ENCODE measurements around the gene ESAM. TPM values are rescaled to one million over a fixed set of nuclear protein-coding genes. Genes with fewer than 3 reads are reported as not detected.

Gene ESAM
- total RNA-seq, 1 donor from 2014 or later, result 84.0 TPM

- no peak for DNase-seq (ENCODE audit: low spot score)
These were observed 24.3 kb downstream of the ESAM start for GRCh38 chr11:124737638-124738305.

GRCh38 chr11:124736736-124737135, 25.4 kb downstream of the ESAM start:
- no peak for DNase-seq (ENCODE audit: low spot score)

- DNase-seq (ENCODE audit: low spot score), result no peak
These were observed 29.9 kb downstream of the ESAM start for GRCh38 chr11:124732230-124732629.

- DNase-seq (ENCODE audit: low spot score), result no peak
These were observed 32.5 kb downstream of the ESAM start for GRCh38 chr11:124729571-124729970.

GRCh38 chr11:124728134-124728533, 34.0 kb downstream of the ESAM start:
- no peak for DNase-seq (ENCODE audit: low spot score)

- no peak for DNase-seq (ENCODE audit: low spot score)
These were observed 34.6 kb downstream of the ESAM start for GRCh38 chr11:124727474-124727873.

- DNase-seq (ENCODE audit: low spot score), result no peak
These were observed 36.4 kb downstream of the ESAM start for GRCh38 chr11:124725719-124726105.

- DNase-seq (ENCODE audit: low spot score), result no peak
These were observed 36.9 kb downstream of the ESAM start for GRCh38 chr11:124724979-124725718.

GRCh38 chr11:124722176-124722575, 39.9 kb downstream of the ESAM start:
- DNase-seq (ENCODE audit: low spot score), result no peak

GRCh38 chr11:124719534-124719933, 42.6 kb downstream of the ESAM start:
- DNase-seq (ENCODE audit: low spot score), result no peak

- DNase-seq (ENCODE audit: low spot score), result no peak
These were observed 43.3 kb downstream of the ESAM start for GRCh38 chr11:124718801-124719200.

GRCh38 chr11:124717786-124718651, 44.1 kb downstream of the ESAM start:
- DNase-seq (ENCODE audit: low spot score), result no peak

- no peak for DNase-seq (ENCODE audit: low spot score)
These were observed 44.7 kb downstream of the ESAM start for GRCh38 chr11:124717421-124717785.

- no peak for DNase-seq (ENCODE audit: low spot score)
These were observed 45.5 kb downstream of the ESAM start for GRCh38 chr11:124716591-124716990.

- no peak for DNase-seq (ENCODE audit: low spot score)
These were observed 49.7 kb downstream of the ESAM start for GRCh38 chr11:124712392-124712791.

- no peak for DNase-seq (ENCODE audit: low spot score)
These were observed 54.3 kb downstream of the ESAM start for GRCh38 chr11:124707829-124708228.

Other genes starting within 250 kb of the ESAM start
- not detected for gene OR8B12, start 218.6 kb downstream of the ESAM start, total RNA-seq
- not detected for gene OR8A1, start 192.3 kb downstream of the ESAM start, total RNA-seq
- gene PANX3, start 150.9 kb downstream of the ESAM start, total RNA-seq, result not detected
- 32.7 TPM for gene TBRG1, start 139.4 kb downstream of the ESAM start, total RNA-seq
- 28.2 TPM for gene SIAE, start 88.6 kb downstream of the ESAM start, total RNA-seq
- 4.0 TPM for gene SPA17, start 88.4 kb downstream of the ESAM start, total RNA-seq
- gene NRGN, start 22.3 kb downstream of the ESAM start, total RNA-seq, result 4.0 TPM
- gene VSIG2, start 10.0 kb downstream of the ESAM start, total RNA-seq, result 2.0 TPM
- gene MSANTD2, start 38.1 kb upstream of the ESAM start, total RNA-seq, result 11.3 TPM
- gene ROBO3, start 103.1 kb upstream of the ESAM start, total RNA-seq, result 14.8 TPM
- gene ROBO4, start 135.6 kb upstream of the ESAM start, total RNA-seq, result 70.9 TPM
- not detected for gene HEPN1, start 157.0 kb upstream of the ESAM start, total RNA-seq
- gene HEPACAM, start 173.8 kb upstream of the ESAM start, total RNA-seq, result 33.4 TPM
- gene CCDC15, start 191.9 kb upstream of the ESAM start, total RNA-seq, result 0.93 TPM